22Rv1 (cell line): ENCODE measurements around the gene DDN.

Experiments used
- CTCF ChIP-seq: fragments of 450-650 bp; IDR thresholded peaks from 2 replicates; pipeline ENCODE4 v1.5.1; 2017; ENCODE audit warnings: mild to moderate bottlenecking
- ZFX ChIP-seq: fragments of 450-650 bp; IDR thresholded peaks from 2 replicates; pipeline ENCODE4 v1.6.1; 2017; ENCODE audit warnings: antibody characterized with exemption, borderline replicate concordance

GRCh38 chr12:48972952-48973483 is 26.2 kb downstream of the DDN start:
- TF ChIP-seq ZFX (no peak), CTCF (no peak)
